K562 treated with DMSO at 1 percent for 24 hours (cell line): ENCODE data around the gene C4orf33. TPM values are rescaled to one million over a fixed set of nuclear protein-coding genes. Genes with fewer than 3 reads are reported as not detected.

Experiments used
- total RNA-seq: library from RNA; unstranded; fragments of 300-600 nt; gene quantifications from 2 replicates; pipeline ENCODE4 v1.2.3, GENCODE V29; 2022; ENCODE audit warnings: low read depth; ENCODE audit not compliant: insufficient read depth

C4orf33 gene, protein sequence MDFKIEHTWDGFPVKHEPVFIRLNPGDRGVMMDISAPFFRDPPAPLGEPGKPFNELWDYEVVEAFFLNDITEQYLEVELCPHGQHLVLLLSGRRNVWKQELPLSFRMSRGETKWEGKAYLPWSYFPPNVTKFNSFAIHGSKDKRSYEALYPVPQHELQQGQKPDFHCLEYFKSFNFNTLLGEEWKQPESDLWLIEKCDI
- 14.5 and 18.8 TPM in 2 replicates for total RNA-seq

DNA sequence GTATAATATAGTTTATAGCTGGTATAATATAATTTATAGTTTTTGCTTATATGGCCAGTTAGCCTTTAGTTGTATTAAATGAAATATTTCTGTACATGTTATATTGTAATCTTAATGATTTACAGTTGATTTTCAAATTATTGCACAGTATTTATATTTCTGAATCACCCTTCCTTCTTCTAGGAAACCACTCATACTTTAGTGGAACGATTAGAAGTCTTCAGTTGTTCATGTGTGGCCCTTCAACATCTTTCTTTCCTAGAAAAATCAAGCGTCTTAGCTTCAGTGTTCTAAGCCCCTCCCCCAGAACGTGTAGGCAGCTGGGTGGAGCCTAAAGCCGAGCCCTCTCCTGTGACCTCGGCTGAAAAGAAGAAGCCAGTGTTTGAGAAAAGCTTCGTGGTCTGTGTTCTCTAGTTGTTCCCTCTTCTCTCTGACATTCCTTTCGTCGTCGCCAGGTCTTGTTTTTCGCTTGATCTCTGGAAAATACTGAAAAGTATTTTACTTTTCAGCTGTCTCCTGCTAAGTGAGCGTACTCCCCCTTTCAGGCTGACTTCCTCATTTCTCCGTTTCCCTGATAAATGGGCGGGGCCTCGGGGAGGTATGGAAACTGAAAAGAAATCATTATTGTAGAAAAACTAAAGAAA, at the start of gene C4orf33:
Gene C4orf33, plus strand, starts transcription at position 342 of the 644 bp plus-strand sequence. CDS start 6,459 bp downstream, outside the sequence.

DNA sequence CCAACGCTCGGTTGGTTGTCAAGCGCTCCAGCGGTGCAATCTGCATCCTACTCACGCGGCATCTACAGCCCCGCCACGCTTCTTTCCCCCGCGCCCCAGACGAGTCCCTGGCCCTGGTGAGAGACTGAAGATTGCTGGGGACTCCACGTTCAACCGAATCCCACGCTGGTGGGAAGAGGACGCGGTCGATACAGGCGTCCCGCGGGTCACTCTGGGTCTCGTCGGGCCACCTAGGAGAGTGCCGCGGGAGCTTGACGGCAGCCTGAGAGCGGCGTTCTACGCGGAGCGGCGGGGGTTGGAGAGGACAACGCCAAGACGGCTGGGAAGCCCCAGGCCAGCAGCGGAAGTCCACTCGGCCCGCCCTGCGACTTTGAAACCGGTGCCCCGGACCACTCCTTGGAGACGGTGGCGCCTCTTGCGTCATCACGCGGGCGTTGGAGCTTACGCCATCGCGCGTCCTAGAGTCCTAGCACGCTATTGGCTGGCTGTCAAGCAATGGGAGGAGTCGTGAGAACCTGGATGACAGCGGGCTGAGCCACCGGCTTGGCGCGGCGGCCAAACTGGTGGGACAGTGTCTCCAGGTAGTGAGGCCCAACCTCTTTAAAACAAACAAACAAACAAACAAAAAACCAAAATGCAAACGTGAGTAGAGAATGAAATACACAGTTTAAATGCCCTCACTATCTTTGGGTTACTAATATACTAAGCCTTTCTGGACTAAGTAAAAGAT, 2.6 kb upstream of the C4orf33 start, which contains the start of gene SCLT1:
Gene SCLT1, minus strand, starts transcription at position 349 of the 730 bp plus-strand sequence. CDS start 436 bp downstream, outside the sequence.

Other genes starting within 250 kb of the C4orf33 start
- 12.4 and 17.7 TPM in 2 replicates for gene SCLT1, start 2.6 kb upstream of the C4orf33 start, total RNA-seq